ENCODE data around the gene SERPINA4. TPM values are rescaled to one million over a fixed set of nuclear protein-coding genes. Genes with fewer than 3 reads are reported as not detected.

The SERPINA4 gene
- total RNA-seq, 3 donors from 2014 or later (not counting 1 experiment from before 2014, with no cell fraction given): not detected

DNA sequence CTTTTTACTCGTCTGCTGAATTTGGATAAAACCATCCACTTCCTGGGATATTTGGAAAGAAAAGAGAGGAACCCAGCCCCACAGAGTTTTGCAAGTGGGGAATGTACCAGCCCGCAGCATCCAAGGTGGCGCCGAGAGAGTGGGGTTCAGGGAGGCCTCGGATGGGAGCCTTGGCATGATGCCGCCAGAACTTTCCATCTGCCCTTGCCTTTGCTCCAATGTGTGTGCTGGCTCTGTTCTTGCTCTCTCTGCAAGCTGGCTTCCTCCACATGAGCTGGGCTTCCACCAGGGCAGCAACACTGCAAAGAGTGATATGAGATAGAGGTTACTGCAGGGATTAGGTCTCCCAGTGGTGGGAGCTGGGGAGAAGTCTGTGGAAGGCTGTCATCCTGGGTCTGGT lies 45.4 kb upstream of the SERPINA4 start:
- no peak for DNase-seq
- intact Hi-C loops (cut with micrococcal nuclease): no loop called here
- no peak overlapping the region for H3K4me3 ChIP-seq (ENCODE audit: low read length)
- ATAC-seq: no peak
- H3K9me3 Mint-ChIP-seq: peaks cover 12 to 13% of the 10 kb centered on the region in 2 donors
- no peak for TF ChIP-seq CTCF (IDR thresholded peaks at IDR 0.05)
- H3K27me3 ChIP-seq (ENCODE audit: control insufficient read depth, insufficient read depth, low read length): no peaks in the 10 kb centered on the region
- H3K36me3 Mint-ChIP-seq: no peaks in the 10 kb centered on the region
- no peaks in the 10 kb centered on the region for H3K36me3 ChIP-seq (ENCODE audit: control insufficient read depth, insufficient read depth, low read length)
- H3K4me1 Mint-ChIP-seq: no peaks in the 10 kb centered on the region
- H3K27me3 Mint-ChIP-seq (ENCODE audit: low read depth in 2 of 2): peaks cover 0 to 3% of the 10 kb centered on the region in 2 donors
- H3K27ac ChIP-seq (ENCODE audit: low read length): no peak overlapping the region
- H3K27ac Mint-ChIP-seq: no peak overlapping the region
- no peaks in the 10 kb centered on the region for H3K4me1 ChIP-seq (ENCODE audit: control insufficient read depth, insufficient read depth, low read length)
- 96% methylated on average over 6 of the region's 6 CpGs for WGBS (ENCODE audit: insufficient coverage)
- H3K4me3 Mint-ChIP-seq: no peak overlapping the region
- no peaks in the 10 kb centered on the region for H3K9me3 ChIP-seq (ENCODE audit: control insufficient read depth, insufficient read depth, low read length)

- Mint-ChIP-seq H3K9me3 (peaks cover 12 to 13% of the 10 kb centered on the region in 2 donors), H3K4me3 (no peak overlapping the region), H3K27ac (no peak overlapping the region), H3K27me3 (ENCODE audit: low read depth in 2 of 2) (peaks cover 0 to 3% of the 10 kb centered on the region in 2 donors), H3K36me3 (no peaks in the 10 kb centered on the region), H3K4me1 (no peaks in the 10 kb centered on the region)
- no peaks in the 10 kb centered on the region for H3K27me3 ChIP-seq (ENCODE audit: control insufficient read depth, insufficient read depth, low read length)
- H3K4me1 ChIP-seq (ENCODE audit: control insufficient read depth, insufficient read depth, low read length): no peaks in the 10 kb centered on the region
- no peak overlapping the region for H3K4me3 ChIP-seq (ENCODE audit: low read length)
- no peaks in the 10 kb centered on the region for H3K36me3 ChIP-seq (ENCODE audit: control insufficient read depth, insufficient read depth, low read length)
- no peak for ATAC-seq
- 80% methylated on average over 10 of the region's 10 CpGs for WGBS (ENCODE audit: insufficient coverage)
- no peaks in the 10 kb centered on the region for H3K9me3 ChIP-seq (ENCODE audit: control insufficient read depth, insufficient read depth, low read length)
- no peak for TF ChIP-seq CTCF (IDR thresholded peaks at IDR 0.05)
- DNase-seq: no peak
- H3K27ac ChIP-seq (ENCODE audit: low read length): no peak overlapping the region
- intact Hi-C loops (cut with micrococcal nuclease): no loop called here
These were observed 44.0 kb upstream of the SERPINA4 start for GRCh38 chr14:94517248-94517640.

DNA sequence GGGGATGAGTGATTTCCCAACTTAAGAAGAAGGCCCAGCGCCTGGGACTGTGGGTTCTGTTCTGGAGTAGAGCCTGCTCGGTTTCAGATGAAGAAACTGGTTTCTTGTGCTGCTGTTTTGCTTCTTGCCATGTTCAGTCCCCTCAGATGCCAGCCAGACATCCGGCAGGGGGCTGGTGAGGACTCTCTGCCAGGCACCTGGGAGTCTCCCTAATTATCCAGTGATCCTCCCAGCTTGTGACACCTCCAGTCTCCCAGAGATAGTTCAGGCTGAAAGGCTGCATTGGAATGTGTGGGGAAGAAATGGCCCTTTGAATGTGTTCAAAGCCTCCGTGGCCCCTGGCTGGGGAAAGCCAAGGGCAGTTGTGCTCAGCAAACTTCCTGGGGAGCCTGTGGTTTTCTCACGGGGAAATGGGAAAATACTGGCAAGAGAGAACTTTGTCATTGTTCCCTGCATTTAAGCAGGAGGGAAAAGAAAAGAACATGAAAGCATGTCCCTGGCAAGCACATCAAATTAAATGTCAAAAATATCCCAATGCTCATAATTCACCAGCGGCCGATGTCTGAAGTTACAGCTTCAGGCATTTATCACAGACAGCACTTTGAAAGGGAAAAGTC lies 43.5 kb upstream of the SERPINA4 start:
- 56% methylated on average over 7 of the region's 7 CpGs for WGBS (ENCODE audit: insufficient coverage)
- H3K9me3 Mint-ChIP-seq: peaks cover 12 to 13% of the 10 kb centered on the region in 2 donors

More for the DNA sequence above, 43.5 kb upstream of the SERPINA4 start:
- DNase-seq (no peak), ATAC-seq (no peak)
- no peaks in the 10 kb centered on the region for H3K9me3 ChIP-seq (ENCODE audit: control insufficient read depth, insufficient read depth, low read length)
- Mint-ChIP-seq H3K4me3 (no peak overlapping the region), H3K27ac (no peak overlapping the region), H3K27me3 (ENCODE audit: low read depth in 2 of 2) (peaks cover 0 to 3% of the 10 kb centered on the region in 2 donors), H3K36me3 (no peaks in the 10 kb centered on the region), H3K4me1 (no peaks in the 10 kb centered on the region)
- no peak overlapping the region for H3K27ac ChIP-seq (ENCODE audit: low read length)
- H3K4me3 ChIP-seq (ENCODE audit: low read length): no peak overlapping the region
- intact Hi-C loops (cut with micrococcal nuclease): no loop called here
- no peaks in the 10 kb centered on the region for H3K36me3 ChIP-seq (ENCODE audit: control insufficient read depth, insufficient read depth, low read length)
- TF ChIP-seq CTCF (IDR thresholded peaks at IDR 0.05): no peak
- no peaks in the 10 kb centered on the region for H3K27me3 ChIP-seq (ENCODE audit: control insufficient read depth, insufficient read depth, low read length)
- H3K4me1 ChIP-seq (ENCODE audit: control insufficient read depth, insufficient read depth, low read length): no peaks in the 10 kb centered on the region

Data from natural killer cell (primary cell).